Measurements from ENCODE around the gene ARHGAP15.

DNA sequence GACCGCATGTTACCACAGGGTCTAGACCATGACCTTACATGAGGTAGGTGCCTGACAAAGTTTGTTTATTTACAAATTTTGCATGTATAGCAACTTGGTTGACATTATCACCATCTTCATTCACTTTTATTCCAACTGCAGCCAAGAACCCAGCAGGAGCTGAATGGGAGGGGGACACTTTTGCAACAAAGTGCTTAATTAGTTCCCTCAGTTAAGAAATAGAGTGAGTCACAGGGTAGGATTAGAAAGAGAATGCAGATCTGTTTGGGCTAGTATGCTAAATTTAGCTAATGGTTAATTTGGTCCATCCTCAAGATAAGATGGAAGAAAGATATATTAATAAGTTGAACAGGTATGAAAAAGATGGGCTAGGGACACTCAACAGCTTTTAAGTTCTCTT lies 678.9 kb downstream of the ARHGAP15 start:
- TF ChIP-seq POLR2A (IDR thresholded peaks at IDR 0.05) (no peak), CTCF (IDR thresholded peaks at IDR 0.05) (no peak), EP300 (IDR thresholded peaks at IDR 0.05) (no peak)
